HK-2 (cell line): ENCODE results near the gene ZNF792.
"Not testable (repeated sequence)": the region's sequence is repeated elsewhere in the genome, so short reads cannot be mapped to it uniquely, and the experiment has no call there.

ENCODE experiments used
- DNase-seq: peaks from one replicate; pipeline ENCODE4 v3.0.0-alpha.2; 2018; ENCODE audit not compliant: unreplicated experiment

The ZNF792 gene

DNA sequence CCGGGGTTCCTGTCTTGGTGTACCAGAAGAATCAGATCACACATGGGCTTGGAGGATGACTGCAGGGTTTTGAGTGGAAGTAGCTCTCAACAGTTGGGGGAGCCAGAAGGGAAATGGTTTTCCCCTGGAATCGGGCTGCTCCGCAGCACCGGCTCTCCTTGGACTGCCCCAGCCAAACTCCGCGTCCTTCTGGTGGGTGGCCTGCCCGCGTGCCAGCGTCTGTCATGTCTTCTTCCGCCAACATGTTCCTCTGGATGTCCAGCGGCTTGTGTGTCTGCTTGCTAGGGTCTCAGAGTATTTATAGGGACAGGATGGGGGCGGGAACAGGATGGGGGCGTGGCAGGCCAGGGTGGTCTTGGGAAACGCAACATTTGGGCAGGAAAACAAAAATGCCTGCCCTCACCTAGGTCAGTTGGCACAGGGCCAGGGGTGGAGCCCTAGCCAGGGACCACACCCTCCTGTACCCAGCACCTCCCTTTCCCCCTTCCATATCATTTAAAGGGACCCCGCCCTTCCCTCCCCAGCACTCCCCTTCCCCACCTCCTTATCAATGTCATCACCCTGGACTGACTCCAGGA is 38.7 kb downstream of the ZNF792 start:
- no peak for DNase-seq

DNA sequence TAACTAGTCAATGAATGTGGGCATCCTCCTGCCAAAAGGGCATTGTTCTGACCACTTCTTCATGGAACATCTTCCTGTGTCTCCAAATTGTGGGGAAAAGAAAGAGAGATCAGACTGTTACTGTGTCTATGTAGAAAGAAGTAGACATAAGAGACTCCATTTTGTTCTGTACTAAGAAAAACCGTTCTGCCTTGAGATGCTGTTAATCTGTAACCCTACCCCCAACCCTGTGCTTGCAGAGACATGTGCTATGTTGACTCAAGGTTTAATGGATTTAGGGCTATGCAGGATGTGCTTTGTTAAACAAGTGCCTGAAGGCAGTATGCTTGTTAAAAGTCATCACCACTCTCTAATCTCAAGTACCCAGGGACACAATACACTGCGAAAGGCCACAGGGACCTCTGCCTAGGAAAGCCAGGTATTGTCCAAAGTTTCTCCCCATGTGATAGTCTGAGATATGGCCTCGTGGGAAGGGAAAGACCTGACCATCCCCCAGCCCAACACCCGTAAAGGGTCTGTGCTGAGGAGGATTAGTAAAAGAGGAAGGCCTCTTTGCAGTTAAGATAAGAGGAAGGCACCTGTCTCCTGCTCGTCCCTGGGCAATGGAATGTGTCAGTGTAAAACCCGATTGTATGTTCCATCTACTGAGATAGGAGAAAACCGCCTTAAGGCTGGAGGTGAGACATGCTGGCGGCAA is 43.8 kb downstream of the ZNF792 start:
- not testable (repeated sequence) for DNase-seq

DNA sequence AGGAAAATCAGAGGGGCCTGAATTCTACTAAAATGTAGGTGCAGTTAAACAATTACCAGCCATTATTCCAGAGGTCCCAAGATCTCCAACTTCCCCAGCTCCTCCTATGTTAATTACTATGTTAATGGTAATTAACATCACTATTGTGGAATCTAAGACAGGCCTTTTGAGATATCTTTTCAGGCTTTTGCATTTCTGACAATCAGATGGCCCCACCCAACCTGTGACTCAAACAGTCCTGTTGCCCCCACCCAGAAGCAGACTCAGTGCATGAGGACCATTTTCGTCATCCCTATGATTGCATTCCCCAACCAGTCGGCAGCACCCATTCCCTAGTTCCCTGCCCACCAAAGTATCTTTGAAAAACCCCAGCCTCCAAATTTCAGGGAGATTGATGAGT is 45.8 kb downstream of the ZNF792 start:
- DNase-seq: no peak

DNA sequence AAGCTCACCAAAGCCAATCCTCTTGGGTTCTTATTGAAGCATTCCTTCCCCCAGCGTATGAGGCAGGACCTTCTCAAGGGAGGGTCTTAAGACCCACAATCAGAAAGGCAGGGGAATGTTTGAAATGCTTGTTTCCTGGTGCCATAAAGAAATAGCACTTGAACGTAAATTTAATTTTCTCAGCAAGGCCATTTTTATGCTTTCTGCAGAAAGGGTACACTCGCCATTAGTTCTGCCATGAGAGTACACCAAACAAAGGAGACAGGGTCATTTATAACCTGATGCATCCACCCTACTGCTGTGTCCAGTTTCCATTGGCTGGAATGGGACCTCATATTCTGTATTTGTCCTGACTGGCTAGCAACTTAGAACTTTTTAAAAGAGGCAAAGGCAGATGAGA is 46.9 kb downstream of the ZNF792 start:
- not testable (repeated sequence) for DNase-seq

GRCh38 chr19:34910770-34911169 is 53.3 kb downstream of the ZNF792 start:
- DNase-seq: no peak
